ENCODE measurements around the gene TNFRSF11A.

TNFRSF11A gene

DNA sequence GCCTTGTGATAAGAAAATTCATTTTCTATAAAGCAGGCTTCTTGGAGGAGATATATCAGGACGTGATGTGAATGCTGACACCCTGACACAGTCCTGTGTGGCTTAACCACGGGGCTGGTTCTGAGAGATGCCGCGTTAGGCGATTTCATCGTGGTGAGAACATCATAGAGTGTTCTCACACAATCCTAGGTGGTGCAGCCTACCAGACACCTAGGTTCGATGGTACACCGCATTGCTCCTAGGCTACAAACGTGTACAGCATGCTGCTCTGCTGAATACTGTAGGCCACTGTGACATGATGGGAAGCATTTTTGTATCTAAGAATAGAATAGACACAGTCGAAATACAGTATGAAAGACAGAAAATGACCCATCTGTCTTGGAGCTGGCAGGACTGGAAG lies 82.5 kb downstream of the TNFRSF11A start:
- in situ Hi-C loops (cut with HindIII; ENCODE audit: low sequenced_read_pairs) = no loop called here
- no peak overlapping the region for H3K4me3 ChIP-seq (ENCODE audit: low read depth, low read length)
- TF ChIP-seq, protein P1, sequence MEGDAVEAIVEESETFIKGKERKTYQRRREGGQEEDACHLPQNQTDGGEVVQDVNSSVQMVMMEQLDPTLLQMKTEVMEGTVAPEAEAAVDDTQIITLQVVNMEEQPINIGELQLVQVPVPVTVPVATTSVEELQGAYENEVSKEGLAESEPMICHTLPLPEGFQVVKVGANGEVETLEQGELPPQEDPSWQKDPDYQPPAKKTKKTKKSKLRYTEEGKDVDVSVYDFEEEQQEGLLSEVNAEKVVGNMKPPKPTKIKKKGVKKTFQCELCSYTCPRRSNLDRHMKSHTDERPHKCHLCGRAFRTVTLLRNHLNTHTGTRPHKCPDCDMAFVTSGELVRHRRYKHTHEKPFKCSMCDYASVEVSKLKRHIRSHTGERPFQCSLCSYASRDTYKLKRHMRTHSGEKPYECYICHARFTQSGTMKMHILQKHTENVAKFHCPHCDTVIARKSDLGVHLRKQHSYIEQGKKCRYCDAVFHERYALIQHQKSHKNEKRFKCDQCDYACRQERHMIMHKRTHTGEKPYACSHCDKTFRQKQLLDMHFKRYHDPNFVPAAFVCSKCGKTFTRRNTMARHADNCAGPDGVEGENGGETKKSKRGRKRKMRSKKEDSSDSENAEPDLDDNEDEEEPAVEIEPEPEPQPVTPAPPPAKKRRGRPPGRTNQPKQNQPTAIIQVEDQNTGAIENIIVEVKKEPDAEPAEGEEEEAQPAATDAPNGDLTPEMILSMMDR (IDR thresholded peaks at IDR 0.05; ENCODE audit: low read depth, low read length) = no peak
- DNase-seq (ENCODE audit: low read depth, low spot score) = no peak

DNA sequence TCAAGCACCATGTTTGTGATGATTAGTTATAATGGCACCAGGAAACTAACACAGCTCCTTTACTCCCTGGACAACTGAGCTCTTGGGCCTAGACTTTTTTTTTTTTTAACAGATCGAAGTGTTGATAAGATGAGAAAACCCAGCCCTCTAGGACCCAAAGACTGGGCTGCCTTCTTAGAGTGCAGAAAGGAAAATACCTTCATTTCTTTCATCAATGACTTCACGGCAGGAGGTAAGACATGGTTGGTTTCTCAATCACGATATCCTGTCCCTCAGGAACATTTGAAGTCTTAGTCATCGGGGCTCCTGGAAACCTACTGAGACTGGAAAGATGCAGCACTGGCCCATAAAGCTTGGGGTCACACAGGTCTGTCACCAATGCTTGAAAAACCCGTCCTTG lies 84.7 kb downstream of the TNFRSF11A start:
- H3K4me3 ChIP-seq (ENCODE audit: low read depth, low read length) = no peak overlapping the region
- DNase-seq (ENCODE audit: low read depth, low spot score) = no peak
- in situ Hi-C loops (cut with HindIII; ENCODE audit: low sequenced_read_pairs) = no loop called here
- TF ChIP-seq, protein P1 (IDR thresholded peaks at IDR 0.05; ENCODE audit: low read depth, low read length) = no peak

DNA sequence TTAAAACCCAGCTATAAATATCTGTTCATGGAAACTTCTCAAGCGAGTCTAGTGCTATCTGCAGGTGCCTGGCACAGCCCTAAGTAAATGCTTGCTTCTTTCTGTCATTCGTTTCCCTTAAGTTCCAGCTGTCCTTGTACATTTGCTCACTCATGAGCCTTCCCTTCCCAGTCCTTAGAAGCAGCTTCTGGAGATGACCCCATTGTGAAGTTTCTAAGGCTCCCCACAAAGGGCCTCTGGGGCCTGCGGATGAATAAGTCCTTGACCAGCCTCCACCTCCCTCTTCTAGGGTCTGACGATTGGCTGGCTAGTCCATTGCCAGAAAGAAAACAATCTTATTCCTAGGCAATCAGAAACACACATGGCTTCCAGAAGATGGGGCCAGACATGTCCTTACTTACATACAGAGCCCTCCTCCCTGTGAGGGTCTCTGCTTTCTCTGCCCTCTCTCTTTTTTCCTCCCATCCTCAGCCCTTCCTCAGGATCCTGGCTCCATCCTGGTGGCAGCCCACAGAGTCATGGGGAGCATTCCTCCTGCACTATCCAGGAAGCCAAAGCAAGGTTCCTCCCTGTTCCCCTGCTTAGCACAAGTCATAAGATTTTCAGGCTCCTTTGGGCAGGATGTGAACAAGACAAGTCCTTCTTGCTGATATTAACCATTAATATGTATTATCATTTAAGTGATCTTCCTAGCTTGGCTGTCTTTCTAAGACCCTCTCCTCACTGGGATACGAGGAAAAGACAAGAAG lies 87.3 kb downstream of the TNFRSF11A start:
- in situ Hi-C loops (cut with HindIII; ENCODE audit: low sequenced_read_pairs) = no loop called here
- TF ChIP-seq, protein P1 (IDR thresholded peaks at IDR 0.05; ENCODE audit: low read depth, low read length) = no peak
- DNase-seq (ENCODE audit: low read depth, low spot score) = no peak
- H3K4me3 ChIP-seq (ENCODE audit: low read depth, low read length) = no peak overlapping the region

DNA sequence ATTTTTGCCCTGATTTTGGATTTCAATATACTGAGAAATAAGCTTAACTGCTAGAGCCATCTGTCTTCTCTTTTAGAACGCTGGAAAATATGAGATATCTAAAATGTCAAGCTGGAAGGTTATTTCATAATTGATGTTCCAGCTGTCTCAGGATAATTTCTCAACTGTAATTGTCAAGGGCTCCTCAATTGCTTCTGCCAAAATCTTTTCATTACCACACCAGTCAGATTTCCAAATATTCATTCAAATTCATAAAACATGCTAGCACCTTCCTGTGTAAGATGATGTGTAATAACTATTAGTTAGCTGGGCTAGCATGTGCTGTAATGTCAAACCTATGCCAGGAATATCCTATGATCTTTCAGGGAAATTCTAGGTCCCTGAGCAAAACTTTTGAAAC lies 88.1 kb downstream of the TNFRSF11A start:
- DNase-seq (ENCODE audit: low read depth, low spot score) = no peak
- in situ Hi-C loops (cut with HindIII; ENCODE audit: low sequenced_read_pairs) = no loop called here
- no peak overlapping the region for H3K4me3 ChIP-seq (ENCODE audit: low read depth, low read length)
- TF ChIP-seq, protein P1 (IDR thresholded peaks at IDR 0.05; ENCODE audit: low read depth, low read length) = no peak

DNA sequence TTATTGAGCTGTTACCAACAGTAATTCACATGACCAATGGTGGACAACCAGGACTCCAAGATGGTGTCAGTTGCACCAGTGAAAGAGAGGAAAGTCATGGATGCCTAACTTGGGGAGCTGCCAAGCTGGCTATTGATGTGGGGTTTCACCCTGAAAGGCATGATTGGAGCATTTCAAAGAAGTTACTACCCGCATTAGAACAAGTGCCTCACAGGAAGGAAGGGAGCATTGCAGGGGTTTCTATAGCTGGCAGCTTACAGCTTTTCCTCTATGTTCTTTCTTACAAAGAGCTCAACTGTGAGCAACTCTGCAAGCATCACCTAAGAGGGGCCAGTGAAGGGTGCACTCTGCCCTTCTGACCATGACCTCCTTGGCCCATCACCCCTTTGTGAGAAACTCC lies 93.1 kb downstream of the TNFRSF11A start:
- no peak for DNase-seq (ENCODE audit: low read depth, low spot score)
- TF ChIP-seq, protein P1 (IDR thresholded peaks at IDR 0.05; ENCODE audit: low read depth, low read length) = no peak
- in situ Hi-C loops (cut with HindIII; ENCODE audit: low sequenced_read_pairs) = no loop called here
- H3K4me3 ChIP-seq (ENCODE audit: low read depth, low read length) = no peak overlapping the region

DNA sequence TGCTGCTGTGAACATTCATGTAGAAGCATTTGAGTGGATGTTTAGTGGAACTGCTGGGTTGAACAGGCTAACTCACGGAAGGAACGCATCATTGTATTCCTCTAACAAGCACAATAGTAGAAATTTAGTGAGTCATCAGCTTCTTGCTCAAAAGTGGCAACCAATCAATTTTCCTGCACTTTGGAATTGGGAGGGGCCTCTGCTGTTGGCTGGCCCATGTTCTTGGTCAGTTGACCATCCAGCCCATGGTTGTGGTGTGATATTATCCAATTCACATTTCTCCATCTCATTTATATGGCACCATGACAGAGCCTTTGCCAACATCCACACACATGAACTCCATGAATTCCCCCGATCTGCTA lies 95.0 kb downstream of the TNFRSF11A start:
- H3K4me3 ChIP-seq (ENCODE audit: low read depth, low read length) = no peak overlapping the region
- in situ Hi-C loops (cut with HindIII; ENCODE audit: low sequenced_read_pairs) = no loop called here
- DNase-seq (ENCODE audit: low read depth, low spot score) = peak; percentile 28
- TF ChIP-seq, protein P1 (IDR thresholded peaks at IDR 0.05; ENCODE audit: low read depth, low read length) = no peak
